Activated naive CD4-positive, alpha-beta T cell treated with Interleukin-2 at 50 U/mL for 16 hours (primary cell): Measurements from ENCODE around the gene SATB1.
"Not testable (repeated sequence)": the region's sequence is repeated elsewhere in the genome, so short reads cannot be mapped to it uniquely, and the experiment has no call there.

Source experiments
- DNase-seq: peaks from one replicate; pipeline ENCODE4 v3.0.0-alpha.2; 2020

Gene SATB1

DNA sequence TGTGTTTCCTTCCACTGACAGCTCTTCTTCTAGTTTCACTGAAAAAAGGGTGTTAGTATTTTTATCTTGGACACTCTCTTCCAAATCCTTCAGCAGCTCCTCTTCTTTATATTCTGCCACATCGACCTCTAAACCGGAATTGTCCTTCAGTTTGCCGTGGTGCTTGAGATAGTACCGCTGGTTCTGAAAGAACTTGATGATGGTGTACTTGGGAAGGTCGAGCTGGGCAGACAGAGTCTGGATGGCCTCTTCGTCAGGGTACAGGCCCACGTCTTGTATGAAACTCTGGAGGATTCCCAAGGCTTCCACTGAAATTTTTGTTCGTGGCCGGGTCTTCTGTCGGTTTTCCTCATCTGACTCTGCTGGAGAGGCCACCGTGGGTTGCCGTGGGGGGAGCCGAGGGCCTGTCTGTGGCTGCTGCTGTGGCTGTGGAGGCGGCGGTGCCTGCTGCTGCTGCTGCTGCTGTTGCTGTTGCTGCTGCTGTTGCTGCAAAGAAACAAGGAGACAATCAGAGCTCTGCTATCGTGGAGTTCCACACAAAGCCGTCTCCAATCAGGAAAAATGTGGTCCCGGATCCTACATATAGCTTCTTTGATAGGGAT lies 75.8 kb downstream of the SATB1 start:
- no peak for DNase-seq

DNA sequence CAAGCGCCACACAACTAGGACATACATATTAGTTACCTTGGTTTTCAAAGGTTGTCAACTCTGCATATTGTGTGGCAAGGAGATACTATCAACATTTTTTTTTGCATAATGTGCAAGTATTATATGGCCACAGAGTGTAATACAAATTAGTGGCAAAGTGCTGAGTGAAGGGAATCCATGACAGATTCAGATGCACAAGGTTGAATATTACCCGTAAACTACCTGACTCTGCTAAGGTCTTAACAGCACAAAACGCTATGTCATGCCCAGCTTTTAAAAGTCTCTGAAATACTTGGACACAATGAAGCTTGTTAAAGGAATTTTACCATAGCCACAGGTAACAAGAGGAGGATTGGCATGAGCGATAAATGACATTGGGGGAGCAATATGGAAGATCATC lies 79.0 kb downstream of the SATB1 start:
- DNase-seq = no peak

GRCh38 chr3:18345015-18345367 lies 80.1 kb downstream of the SATB1 start:
- DNase-seq = no peak

DNA sequence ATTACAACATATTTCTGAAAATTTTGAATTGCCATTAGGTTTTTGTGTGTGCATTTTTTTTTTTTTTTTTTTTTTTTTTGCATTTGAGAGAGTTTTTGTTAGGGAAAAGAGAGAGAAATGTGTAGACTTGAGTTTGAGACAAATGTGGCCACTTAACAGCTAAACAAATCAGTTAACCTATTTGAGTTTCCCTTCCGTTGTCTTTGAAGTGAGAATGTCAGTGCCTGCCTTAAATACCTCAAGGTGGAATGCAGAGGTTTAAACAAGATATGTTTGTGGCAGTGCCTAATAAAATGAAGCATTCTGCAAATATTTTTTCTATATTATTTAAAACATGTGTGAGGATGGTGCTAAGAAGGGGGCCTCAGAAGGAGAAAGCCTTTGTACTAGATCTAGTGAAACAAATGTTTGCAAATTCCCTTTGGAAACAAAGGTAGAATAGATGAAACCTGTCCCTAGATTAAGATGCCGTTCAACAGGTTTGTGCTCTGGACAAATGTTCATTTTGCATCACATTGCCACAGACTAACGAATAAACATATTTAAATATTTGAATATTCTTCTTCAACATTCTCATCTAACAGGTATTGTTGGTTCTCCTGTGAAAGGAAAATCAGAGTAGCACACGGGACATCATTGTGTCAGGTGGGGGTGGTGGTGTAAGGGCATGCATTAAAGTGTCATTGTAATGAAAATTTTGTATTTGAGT lies 80.7 kb downstream of the SATB1 start:
- no peak for DNase-seq

DNA sequence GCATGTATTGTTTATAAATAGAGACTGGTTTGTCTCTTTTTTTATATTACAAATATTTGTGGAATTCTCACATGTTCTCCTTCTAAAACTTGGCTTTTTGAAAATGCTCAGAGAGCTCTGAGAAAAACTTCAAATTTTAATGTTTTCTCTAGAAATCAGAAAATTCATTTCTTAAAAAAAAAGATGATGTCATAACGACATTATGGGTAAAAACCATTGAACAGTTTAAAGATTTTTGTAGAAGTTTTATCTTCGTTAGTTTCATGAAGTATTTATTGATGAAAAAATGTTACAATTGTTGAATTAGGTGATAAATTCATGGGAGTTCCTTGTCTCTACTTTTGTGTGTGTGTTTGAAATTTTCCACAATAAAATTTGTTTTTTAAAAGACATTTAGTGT lies 81.3 kb downstream of the SATB1 start:
- no peak for DNase-seq

DNA sequence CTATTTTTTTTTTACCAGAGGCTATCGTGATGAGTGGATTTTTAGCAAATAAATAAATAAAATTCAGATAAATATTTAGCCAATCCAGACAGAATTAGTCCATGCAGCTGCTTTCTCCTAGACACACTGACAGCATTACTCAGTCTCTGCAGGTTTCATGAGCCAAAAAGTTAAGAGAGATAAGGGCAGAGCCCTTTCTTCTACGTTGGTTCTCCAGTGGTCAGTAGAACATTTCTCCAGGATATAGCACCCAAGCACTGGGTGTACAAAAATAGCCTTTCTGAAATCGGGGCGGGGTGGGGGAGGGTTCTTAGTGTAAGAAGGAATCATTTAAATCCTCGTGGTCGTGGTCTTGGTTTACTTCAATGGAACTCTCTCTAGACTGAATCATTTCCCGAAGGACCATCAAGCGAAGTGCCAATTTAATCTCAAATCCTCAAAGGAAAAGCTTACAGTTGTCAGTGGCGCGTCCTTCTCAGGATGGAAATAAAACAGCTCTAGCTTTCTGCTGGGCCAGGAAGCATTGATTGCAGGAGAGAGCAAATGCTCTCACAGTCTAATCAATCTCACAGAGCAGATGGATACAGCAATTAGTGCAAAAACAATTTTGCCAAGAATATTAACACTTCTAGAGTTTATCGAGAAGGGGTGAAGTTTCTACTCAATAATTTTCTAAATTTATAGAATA lies 86.2 kb downstream of the SATB1 start:
- DNase-seq = no peak

DNA sequence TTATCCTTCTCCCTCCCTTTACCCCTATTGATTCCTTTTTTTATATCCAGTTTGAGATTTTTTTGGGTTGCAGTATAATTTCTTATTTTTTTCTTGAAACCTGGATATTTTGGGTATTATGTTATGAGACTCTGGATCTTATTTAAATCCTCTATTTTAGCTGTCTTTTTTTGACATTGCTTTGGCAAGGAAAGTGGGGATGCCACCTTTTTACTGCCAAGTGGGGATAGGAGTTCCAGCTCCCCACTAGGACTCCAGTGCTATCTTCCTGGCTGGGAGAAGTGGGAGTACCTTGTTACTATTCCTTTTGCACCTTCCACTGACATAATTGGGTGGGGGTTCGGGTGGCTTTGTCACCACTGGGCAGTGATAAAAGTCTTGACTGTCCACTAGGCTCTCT lies 87.9 kb downstream of the SATB1 start:
- no peak for DNase-seq

DNA sequence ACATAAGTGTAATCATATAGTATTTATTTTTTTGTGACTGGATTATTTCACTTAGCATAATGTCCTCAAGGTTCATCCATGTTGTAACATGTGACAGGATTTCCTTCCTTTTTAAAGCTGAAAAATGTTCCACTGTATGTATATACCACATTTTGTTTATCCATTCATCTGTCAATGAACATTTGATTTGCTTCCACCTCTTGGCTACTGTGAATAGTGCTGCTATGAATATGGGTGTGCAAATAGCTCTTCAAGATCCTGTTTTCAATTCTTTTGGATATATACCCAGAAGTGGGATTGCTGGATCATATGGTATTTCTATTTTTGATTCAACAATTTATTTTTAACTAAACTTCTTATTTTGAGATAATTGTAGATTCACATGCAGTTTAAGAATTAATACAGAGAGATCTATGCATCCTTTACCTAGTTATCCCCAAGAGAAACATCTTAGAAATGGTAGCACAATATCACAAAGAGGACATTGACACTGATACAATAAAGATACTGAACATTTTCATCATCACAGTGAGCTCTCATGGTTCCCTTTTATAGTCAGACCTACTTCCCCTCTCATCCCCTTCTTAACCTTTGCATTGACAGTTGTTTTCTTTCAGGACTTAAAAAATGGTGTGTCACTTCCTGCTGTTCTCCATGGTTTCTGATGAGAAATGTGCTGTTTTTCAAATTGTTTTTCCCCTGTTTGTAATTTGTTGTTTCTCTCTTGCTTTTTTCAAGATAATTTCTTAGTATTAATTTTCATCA lies 90.1 kb downstream of the SATB1 start:
- DNase-seq = no peak

DNA sequence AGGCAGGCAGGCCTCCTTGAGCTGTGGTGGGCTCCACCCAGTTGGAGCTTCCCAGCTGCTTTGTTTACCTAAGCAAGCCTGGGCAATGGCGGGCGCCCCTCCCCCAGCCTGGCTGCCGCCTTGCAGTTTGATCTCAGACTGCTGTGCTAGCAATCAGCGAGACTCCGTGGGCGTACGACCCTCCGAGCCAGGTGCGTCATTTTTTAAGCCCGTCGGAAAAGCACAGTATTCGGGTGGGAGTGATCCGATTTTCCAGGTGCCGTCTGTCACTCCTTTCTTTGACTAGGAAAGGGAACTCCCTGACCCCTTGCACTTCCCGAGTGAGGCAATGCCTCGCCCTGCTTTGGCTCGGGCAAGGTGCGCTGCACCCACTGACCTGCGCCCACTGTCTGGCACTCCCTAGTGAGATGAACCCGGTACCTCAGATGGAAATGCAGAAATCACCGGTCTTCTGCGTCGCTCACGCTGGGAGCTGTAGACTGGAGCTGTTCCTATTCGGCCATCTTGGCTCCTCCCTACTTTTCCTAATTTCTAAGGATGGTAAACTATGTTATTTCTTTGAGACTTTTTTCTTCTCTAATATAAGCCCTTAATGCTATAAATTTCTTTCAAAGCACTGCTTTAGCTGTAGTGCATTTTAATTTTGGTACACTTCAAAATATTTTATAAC lies 94.2 kb downstream of the SATB1 start:
- not testable (repeated sequence) for DNase-seq

GRCh38 chr3:18308096-18308650 lies 117.0 kb downstream of the SATB1 start:
- no peak for DNase-seq

DNA sequence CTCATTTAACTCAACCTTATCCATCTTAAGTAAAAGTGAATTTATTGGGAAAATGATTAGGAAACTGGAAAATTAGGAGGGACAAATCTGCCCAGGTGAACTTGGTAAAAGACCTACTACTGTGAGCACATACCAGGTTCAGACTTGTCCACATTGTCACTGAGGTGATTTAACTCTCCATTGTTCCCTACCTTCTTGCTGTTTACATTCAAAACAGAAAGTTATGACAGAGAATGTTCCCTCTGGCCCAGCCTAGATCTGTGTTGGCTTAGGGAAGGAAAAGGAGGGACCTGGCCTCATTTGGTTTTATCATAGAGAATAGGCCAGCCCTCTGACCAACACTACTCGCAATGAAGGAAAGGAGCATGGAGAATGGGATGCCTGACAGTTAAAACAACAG lies 117.6 kb downstream of the SATB1 start:
- DNase-seq = no peak

GRCh38 chr3:18302517-18302916 lies 122.6 kb downstream of the SATB1 start:
- no peak for DNase-seq

GRCh38 chr3:18301781-18302180 lies 123.4 kb downstream of the SATB1 start:
- DNase-seq = no peak

GRCh38 chr3:18300916-18301315 lies 124.2 kb downstream of the SATB1 start:
- DNase-seq = no peak

GRCh38 chr3:18297126-18297525 lies 128.0 kb downstream of the SATB1 start:
- no peak for DNase-seq
